Activated gamma-delta T cell (primary cell): ENCODE results near the gene CCDC59.

Source experiments
- DNase-seq: peaks from one replicate; lab custom pipeline; 2025; lab: John Stamatoyannopoulos, UW

The CCDC59 gene

GRCh38 chr12:82314406-82314892 lies 43.7 kb downstream of the CCDC59 start:
- DNase-seq = no peak
